GM18907 (cell line): ENCODE measurements around the gene IRS1.

Experiments
- ATAC-seq: cut with Tn5 transposase; IDR thresholded peaks from one replicate; pipeline ENCODE4 v1.9.1; 2021; ENCODE audit warnings: mild to moderate bottlenecking, moderate library complexity; ENCODE audit not compliant: unreplicated experiment

Gene IRS1

DNA sequence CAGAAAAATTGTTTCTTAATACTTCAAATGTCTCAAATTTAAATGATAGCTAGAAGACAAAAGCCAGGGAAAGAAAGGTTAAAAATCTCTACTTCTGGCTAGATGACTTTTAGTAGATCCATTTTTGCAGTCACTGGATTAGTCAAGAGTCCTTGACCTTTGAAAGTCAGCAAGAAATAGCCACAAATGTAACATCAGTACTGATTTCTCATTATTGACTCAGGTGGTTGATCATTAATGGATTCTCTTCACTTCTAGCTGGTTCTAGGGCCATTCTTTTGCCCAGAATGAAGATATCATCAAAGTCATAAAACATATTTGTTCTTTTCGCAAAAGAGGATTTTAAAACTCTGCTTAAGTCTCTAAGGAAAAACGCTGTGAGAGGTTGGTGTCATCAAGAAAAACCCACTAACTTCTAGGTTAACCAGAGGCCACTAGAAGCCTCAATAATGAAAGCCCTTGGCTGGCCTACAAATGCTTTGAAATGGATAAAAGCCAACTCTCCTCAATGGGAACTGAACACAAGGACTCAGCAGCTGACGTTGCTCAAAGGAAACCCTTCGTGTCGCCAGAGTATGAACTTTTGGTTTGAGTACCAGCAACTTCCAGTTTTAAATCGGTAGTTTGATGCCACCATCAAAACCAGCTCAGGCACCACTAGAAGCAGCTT lies 66.3 kb downstream of the IRS1 start:
- ATAC-seq, result peak; percentile 70

DNA sequence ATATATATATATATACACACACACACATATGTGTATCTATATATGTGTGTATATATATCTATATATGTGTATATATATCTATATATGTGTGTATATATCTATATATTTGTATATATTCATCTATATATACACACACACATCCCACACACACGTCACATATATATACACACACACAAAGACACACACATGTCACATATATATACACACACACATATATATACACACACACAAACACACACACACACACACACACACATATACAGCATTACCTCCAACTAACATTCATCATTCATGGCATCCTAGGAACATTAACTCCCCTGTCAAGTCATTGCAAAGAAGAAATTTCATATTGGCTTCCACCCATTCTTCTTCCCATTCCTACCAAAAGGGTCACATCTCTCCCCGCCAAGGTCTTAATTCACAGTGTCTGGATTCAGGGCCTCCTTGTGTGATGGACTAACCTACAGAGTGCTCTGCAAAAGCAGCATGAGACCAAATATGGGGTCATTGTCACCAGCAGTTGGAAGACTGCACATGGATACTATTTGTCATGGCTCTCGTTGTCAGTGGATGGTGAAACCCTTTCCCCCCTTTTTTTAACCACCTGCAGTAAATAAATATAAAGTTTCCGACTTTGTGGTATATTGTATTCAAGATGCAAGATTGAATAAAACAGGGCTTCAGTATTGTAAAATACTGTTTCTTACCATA lies 67.0 kb downstream of the IRS1 start:
- no peak for ATAC-seq

DNA sequence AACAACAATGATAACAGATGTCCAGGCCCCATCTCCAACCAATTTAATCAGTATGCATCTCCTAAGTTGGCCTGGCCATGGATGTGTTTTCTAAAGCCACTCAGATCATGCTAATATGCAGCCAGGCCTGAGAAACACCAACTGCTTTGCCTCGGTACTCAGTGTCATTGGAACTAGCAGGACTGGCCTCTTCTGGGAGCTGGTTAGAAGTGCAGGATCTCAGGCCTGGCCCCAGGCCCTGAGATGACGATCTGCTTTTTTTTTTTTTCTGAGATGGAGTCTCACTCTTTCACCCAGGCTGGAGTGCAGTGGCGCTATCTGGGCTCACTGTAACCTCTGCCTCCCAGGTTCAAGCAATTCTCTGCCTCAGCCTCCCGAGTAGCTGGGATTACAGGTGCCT lies 69.1 kb downstream of the IRS1 start:
- no peak for ATAC-seq

DNA sequence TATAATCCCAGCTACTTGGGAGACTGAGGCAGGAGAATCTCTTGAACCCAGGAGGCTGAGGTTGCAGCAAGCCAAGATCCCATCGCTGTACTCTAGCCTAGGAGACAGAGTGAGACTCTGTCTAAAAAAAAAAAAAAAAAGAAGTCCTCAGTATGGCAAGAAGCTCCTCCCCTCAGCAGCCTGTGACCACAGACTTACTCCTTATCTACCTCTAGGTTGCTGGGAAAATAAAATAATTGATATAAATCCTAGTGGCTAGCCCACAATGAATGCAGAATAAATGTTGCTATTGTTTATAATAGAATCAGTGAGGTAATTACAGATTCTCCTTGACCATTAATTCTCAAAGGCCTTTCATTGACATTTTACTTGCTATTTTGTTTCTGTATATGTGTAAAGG lies 70.6 kb downstream of the IRS1 start:
- no peak for ATAC-seq

DNA sequence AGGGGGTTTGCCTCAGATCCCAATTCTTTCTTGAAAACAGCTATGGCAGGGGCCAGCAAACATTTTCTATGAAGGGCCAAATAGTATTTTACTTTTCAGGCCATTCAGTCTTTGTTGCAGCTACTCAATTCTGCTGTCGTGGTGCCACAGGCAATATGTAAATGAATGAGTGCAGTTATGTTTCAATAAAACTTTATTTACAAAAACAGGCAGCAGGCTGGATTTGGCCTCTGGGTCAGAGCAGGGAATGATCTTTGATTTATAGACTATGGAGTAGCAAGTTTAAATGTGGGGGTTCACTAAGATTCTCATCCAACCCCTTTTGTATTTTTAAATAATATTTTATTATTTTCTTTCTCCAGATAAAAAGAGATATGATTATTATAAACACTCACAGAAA lies 72.4 kb downstream of the IRS1 start:
- ATAC-seq, result no peak

DNA sequence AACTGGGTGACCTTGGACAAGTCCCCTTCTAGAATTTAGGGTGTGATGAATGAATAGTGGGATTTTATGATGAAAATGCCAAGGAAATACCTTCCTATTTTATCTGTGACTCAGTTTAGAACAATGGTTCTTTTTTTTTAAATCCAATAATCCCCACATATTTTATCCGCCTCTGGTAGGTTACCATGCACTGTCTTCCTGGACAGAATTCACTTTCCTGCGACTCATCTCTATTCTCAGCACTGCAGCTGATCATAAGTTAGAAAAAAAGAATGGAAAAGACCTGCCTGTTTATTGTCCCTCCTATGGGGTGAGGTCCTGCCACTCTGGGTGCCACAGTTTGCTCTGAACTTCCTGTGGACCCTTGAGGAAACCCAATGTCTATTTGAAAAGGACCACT lies 73.1 kb downstream of the IRS1 start:
- ATAC-seq, result no peak

DNA sequence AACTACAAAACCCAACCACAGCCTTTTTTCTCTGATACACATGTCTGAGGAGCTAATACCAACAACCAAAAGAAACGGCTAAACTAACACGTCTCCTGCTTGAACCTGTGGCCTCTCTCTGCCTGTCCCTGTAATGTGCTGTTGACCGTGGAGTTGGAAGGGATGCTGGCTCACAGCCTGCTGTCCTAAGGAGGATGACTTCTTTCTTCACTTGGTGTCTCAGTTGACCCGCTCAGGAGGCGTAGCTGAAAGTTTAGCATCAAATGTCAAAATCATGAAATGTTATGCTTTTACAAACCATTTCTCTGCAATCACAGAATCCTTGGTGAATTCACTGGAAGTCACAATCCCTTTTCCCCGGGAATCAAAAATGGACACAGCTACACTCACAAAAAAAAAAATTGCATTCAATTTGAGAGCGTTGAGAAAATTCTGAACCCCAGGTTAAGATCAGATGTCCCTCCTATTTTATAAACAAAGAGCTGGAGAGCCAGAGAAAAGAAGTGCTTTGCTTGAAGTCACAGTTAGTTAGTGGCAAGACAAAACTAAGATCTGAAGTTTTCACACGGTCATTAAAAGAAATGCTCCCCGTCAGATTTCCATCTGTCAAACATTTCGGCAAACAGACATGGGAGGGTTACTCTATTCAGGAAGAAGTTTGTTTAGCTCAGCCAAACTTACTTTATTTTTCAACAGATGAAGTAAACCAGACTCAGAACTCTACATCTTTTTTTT lies 74.3 kb downstream of the IRS1 start:
- ATAC-seq, result no peak

DNA sequence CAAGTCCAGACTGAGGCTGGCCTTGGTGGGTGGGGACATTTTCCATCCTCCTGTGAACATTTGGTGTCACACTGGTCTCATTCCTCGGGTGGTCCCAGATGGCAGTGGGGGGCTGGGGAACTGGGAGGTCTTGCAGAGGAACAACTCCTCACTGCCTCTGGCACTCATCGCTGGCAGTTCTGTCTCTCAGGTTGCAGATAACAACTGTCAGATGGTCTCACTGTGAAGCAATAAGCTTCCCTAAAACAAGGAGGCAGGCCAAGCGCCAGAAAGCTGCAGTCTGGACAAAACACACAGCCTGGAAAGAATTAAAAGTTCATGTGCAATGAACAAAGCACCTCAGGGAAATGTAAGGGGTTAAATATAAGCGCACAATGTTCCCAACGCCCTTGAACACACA lies 78.1 kb downstream of the IRS1 start:
- ATAC-seq, result no peak

DNA sequence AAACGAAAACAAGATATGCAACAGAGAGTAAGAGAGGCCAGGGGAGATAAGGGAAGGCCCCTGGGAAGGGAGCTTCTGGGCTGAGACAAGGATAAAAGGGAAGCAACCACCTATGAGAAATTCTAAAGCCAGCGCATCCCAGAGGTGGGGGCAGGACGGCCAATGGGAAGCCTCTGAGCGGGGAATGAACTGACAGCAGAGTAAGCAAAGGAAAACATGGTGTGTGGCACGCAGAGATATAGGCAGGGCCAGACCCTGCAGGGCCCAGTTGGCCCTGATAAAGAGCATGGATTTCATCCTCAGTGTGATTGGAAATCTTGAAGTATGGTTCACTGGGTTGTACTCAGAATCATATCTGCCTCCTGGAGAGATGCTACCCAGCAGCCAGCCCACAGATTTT lies 78.7 kb downstream of the IRS1 start:
- no peak for ATAC-seq

DNA sequence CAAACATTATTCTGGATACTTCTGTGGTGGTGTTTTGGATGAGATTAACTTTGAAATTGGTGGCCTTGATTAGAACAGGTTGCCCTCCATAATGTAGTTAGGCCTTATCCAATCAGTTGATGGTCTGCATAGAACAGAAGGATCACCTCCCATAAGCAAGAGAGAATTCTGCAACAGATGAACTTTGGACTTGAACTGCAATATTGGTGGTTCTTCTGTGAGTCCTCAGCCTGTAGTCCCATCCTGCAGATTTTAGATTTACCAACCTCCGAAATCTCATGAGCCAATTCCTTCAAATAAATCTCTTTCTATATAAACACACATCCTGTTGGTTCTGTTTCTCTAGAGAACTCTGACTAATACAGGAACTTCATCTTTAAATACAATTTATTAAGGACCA lies 81.9 kb downstream of the IRS1 start:
- no peak for ATAC-seq

DNA sequence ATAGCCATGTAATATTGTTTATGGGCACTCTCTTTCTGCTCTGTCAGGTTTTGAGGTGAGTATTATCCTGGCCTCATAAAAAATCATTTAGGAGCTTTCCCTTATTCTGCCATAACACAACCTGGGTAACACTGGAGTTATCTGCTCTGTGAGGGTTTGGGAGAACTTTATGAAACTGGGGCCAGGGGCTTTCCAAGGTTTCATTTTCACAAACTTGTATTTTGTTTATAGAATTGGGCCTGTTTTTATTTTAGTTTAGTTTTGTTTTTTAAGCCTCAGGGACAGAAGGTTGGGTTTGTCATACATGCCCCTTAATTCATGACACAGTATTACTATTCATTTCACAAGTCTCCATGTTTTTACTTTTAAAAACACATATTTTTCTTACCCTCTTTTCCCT lies 83.5 kb downstream of the IRS1 start:
- peak; percentile 72 for ATAC-seq

DNA sequence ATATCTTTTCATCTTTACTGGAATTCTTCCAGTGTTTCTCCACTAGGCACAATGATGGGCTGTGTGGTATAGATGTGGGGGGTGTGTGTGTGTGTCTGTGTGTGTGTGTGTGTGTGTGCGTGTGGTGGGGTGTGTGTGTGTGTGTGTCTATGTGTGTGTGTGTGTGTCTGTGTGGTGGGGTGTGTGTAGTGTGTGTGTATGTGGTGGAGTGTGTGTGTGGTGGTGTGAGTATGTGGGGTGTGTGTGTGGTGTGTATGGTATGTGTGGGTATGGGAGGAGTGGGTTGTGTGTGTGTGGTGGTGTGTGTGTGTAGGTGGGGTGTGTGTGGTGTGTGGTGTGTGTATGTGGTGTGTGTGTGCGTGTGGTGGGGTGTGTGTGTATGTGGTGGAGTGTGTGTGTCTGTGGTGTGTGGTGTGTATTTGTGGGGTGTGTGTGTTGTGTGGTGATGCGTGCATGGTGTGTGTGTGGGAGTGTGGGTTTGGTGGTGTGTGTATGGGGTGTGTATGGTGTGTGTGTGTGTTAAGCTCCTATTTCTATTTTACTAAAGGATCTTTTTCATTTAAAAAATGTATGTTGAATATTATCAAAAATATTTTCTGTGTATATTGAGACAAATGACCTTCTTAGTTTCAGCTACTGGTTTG lies 84.2 kb downstream of the IRS1 start:
- ATAC-seq, result no peak

DNA sequence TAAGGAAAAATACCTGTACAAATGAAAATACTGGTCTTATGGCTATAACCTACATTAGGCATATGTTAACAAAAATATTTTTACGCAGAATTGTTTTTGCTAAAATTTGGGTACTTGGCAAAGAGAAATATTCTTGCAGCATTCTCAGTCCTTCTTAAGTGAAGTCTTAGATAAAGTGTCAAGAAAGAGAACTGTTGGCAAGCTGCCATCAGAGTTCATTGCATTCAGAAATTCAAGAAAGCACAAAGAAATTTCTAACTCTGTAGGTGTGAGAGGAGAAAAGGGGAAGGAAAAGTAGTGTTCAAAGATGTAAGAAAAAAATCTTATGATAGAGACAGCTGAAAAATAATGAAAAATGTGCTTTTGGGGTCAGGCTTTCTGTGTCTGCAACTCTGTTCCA lies 86.7 kb downstream of the IRS1 start:
- ATAC-seq, result no peak

DNA sequence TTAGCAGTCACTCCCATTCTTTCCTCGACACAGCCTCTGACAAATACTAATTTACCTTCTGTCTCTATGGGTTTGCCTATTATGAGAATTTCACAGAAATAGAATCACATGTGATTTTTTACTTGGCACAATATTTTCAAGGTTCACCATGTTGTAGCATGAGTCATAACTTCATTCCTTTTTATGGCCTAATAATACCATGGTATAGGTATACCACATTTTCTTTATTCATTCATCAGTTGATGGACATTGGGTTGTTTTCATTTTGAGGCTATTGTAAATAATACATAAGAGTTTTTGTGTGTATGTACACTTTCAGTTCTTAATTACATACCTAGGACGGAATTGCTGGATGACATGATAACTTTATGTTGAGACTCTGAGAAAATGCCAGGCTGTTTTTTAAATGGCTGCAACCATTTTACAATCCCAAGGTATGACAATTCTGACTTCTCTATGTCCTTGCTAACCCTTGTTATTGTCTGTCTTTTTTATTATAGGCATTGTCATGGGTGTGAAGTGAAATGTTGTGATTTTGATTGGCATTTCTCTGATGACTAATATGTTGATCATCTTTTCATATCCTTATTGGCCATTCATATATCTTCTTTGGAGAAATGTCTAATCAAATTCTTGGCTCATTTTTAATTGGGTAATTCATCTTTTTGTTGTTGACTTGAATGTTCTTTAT lies 87.9 kb downstream of the IRS1 start:
- no peak for ATAC-seq

DNA sequence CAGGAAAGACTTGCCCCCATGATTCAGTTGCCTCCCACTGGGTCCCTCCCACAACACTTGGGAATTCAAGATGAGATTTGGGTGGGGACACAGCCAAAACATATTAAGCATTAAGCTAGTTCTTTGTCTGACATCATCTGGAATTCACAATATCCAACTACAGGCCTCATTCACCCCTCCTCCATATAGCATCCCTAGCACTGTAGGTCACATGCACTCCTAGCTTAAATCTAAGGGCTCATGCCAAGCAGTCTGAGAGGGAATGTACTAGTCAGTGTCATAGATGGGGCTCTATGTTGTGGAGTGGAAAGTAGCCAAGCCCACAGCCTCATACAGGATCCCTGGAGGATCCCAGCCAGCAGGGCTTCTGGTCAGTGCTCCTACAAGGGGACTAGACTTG lies 92.1 kb downstream of the IRS1 start:
- ATAC-seq, result no peak

DNA sequence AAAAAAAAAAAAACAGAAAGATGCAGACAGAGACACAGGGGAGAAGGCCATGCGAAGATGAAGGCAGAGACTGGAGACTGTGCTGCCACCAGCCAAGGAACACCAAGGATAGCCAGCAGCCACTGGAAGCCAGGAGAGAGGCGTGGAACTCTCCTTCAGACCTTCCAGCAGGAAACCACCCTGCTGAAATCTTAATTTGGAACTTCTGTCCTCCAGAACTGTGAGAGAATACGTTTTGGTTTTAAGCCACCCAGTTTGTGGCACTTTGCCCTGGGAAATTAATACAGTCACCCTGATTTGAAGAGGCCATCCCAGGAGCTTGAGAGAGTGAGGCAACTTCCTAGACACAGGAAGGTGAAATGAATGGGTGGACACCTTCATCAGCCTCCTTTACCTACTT lies 93.7 kb downstream of the IRS1 start:
- no peak for ATAC-seq

DNA sequence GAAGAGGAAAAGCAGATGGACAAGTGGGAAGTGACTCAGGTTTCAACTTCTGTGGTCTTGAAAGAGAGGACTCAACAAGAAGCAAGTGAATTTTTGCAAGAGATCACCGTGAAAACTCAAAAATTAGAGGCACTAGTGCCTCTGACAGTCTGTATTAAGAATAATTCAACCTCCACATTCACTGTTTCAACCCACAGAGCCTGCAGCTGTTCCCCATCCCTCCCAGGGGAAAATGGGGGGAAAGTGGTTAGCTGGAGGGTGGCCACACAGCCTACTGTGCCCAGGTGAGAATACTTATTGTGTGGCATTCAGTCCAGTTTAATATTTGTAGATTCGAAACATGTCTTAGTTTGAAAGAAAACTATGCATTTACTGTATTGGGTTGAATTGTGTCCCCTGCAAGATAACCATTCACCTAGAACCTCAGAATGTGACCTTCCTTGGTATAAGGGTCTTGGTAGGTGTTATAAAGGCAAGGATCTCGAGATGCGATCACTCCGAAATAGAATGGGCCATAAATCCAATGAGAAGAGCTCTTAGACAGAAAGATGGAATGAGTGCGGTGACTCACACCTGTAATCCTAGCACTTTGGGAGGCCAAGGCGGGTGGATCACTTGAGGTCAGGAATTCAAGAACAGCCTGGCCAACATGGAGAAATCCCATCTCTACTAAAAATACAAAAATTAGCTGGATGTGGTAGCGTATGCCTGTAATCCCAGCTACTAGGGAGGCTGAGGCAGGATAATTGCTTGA lies 94.3 kb downstream of the IRS1 start:
- ATAC-seq, result no peak

DNA sequence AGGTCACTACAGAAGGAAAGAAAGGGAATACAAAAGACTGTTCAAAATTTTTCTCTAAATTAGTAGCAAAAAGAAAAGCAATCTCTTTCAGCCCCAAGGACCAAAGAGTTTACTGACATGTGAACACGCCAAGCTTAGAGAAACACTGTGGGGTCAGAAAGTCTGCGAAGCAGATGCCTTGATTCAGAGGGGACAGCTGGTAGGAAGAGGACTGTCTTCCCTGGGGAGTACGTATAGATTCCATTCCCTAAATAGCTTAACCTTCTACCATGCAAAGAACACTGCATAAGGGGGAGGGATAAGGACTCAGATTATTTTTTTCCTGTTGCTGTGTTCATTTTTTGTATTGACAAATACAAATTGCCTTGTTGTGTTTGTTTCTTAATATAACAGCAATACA lies 96.1 kb downstream of the IRS1 start:
- no peak for ATAC-seq

DNA sequence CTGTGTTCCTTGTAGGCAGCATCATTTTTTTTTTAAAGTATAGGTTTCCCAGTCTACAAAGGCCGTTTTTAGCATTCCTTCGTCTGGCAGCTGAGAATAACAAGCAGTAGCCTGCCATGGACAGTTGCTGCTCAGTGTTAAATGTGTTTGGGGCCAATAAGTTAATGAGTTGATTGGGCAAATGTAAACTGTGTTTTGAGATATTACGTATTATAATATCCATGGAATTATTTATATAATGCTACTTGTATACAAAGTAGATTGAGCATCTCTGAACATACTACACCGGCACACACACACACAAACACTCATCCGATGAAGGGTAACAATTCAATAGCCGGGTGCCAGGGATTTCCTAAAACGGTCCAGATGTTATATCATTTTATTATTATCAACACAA lies 97.2 kb downstream of the IRS1 start:
- ATAC-seq, result no peak

DNA sequence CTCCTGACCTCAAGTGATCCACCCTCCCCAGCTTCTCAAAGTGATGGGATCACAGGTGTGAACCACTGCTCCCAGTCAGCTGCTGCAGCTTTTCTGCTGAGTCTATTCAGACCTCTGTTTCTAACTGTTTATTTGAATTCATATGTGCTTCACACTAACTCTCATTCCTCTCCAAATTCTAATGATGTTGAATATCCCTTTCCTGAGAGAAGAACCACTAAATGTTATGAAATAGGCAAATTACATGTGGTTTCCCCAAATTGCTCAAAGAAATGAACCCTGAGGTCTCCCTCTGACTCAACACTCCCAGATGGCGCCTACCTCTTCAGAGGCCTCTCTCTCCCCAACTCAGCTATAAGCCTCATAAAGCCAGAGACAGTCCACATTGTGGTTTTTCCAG lies 98.6 kb downstream of the IRS1 start:
- peak; percentile 75 for ATAC-seq
